Suppressor macrophage treated with lipopolysaccharide for 1 hour (primary cell): ENCODE results near the gene TMCO4.
"Not testable (repeated sequence)": the region's sequence is repeated elsewhere in the genome, so short reads cannot be mapped to it uniquely, and the experiment has no call there.

Experiments
- DNase-seq, 3 donors: peaks; one replicate each; pipeline ENCODE4 v3.0.0-alpha.2; 2020 to 2022

TMCO4 gene

DNA sequence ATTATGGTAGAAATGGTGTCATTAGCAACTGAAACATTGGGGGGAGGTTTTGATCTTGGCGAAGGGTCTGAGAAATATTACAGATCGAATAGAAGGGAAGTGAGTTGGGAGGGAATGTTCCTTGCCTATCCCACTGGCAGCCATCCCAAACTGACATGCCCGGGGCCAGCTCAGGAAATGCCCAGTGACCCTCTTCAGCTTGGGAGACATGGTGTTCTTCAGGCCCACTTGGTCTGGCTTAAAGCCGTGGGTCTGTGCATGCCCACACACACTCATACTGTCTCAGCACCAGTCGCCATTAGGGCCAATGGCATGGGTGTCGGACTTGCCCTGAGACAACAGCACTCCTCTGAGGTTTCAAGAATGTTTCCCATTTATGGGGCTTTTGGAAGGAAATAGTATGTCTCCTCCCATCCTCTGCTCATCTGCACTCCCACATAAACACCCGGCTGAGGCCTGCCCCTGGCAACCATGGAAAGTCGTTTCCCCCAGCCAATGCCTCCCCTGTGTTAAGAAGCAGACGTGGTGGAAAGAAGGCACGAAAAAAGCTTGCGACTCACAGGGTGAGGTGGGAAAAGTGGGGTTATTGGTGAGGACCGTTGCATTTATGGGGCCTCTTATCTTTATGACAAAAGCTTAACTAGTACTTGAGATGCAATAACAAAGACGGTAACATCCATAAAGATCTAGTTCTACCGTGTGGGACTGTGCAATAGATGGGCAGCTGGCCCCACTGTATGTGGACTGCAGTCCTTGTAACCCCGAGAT is 13.3 kb upstream of the TMCO4 start:
- no peak for DNase-seq

- peak; percentile 58 to 80 (median 72) for DNase-seq
Measured at GRCh38 chr1:19811206-19811851, 11.6 kb upstream of the TMCO4 start.

DNA sequence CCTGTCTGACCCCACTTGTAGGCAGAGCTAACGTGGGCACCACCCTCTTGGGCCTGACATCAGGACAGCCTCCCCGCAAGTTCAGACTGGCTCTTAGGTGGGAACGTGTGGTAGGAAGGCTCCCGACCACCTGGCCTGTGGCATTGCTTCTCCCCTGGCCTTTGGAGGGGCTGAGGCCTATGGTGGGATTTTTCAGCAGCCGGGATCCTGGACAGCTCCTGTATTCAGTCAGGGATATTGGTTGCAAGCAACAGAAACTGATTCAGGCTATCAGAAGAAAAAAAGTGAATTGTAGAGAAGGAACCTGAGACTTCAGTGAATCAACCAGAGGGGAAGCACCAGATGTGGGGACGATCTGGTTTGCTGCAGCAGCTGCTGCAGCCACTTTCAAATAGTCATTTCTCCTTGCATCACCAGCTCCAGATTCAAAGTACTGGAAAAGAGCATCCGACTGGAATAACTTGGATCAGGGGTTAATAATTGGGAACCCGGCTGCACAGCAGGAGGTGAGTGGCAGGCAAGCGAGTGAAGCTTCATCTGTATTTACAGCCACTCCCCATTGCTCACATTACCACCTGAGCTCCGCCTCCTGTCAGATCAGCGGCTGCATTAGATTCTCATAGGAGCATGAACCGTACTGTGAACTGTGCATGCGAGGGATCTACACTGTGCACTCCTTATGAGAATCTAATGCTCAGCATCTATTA is 9.5 kb upstream of the TMCO4 start:
- DNase-seq: no peak

DNA sequence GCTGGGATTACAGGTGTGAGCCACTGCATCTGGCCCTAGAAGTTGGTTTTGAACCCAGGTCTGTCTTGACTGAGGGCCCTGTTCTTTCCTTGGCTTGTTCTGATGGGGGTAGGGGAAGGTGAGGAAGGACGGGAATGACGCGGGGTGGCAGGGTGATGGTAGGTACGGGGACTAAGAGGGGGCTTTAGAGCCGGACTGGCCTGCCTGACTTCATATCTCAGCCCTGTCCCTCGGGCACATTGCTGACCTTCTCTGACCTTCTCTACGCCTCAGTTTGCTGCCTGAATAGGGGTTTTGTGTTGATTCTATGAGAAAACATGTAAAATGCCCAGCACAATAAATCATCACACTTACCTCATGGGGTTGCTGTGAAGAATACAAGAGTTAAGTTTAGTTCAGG is 8.6 kb upstream of the TMCO4 start:
- DNase-seq: no peak

GRCh38 chr1:19804831-19805251 is 5.1 kb upstream of the TMCO4 start:
- DNase-seq: no peak

DNA sequence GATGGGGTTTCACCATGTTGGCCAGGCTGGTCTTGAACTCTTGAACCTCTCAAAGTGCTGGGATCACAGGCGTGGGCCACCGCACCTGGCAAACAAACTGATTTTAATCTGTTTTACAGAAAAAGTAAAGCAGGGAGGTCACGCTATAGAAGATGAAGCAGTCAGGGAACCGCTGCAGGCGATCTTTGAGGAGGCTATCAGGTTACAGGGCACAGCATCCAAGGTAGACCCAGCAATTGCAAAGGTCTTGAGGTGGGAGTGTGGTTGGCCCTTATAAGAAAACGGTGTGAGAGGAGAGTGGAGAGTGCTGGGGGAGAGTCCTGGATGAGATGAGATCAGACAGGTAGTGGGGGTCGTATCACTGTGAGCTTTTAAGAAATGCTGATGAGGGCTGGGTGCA is 2.6 kb upstream of the TMCO4 start:
- no peak for DNase-seq

DNA sequence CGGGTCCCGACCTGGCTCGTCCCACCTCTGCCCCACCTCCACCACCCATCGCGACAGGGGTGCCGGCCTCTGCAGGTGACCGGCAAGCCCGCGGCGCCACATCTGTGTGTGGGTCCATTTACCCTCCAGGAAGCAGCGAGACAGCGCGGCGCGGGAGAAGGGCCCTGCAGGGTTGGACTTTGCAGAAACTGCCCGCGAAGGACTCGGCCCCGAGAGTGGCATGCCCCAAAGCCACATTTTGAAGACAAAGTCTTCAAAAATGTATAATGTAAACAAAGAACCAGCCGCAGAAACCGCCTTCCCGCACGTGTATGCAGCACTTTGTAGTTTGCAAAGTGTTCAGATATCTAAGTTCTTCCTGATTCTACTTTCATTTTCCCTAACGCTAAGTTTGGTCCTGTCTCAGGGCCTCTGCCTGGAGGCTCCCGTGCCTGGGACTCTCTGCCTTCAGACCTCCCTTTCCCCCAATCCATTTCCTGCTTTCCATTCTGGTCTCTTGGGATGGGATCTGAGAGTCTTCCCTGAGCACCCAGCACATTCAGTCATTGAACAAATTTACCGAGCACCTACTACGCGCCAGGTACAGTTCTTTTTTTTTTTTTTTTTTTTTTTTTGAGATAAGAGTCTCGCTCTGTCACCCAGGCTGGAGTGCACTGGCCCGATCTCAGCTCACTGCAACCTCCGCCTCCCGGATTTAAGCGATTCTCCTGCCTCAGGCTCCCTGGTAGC is 524 bp upstream of the TMCO4 start:
- peak; percentile 52 to 55 (median 54) for DNase-seq

DNA sequence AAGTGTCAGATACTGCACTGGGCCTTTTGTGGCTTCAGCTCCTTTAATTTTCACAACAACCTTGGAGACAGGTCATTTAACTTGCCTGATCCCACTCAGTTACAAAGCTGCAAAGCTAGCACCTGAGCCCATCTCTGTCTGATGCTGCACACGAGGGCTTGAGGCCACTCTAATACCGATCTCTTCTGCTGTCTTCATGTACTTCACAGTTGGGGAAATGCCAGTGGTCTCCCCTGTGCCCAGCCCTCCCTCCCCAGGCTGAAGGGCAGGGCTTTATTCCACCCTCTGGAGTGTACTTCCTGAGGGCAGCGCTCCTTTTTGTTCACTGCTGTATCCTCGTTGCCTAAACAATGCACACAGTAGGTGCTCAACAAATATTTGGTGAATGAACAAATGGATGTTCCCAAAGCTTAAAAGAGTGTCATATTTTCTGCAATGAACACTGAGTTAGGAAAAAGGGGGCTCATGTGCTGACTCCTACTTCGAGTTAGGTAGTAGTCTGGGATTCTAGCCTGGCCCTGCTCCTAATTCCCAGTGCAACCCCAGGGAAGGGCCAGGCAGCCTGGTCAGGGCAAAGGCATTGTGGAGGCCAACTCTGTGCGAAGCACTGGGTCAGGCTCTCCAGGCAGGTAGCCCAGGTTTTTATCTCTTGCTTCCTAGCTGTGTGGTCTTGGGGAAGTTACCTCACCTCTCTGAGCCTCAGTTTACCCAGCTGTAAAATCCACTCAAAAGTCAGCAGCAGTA is 1.1 kb downstream of the TMCO4 start:
- no peak for DNase-seq

GRCh38 chr1:19797827-19798226 is 1.9 kb downstream of the TMCO4 start:
- DNase-seq: no peak

- DNase-seq: peak in 1 of 3 donors; percentile 5
Measured at GRCh38 chr1:19794583-19794982, 5.1 kb downstream of the TMCO4 start.

DNA sequence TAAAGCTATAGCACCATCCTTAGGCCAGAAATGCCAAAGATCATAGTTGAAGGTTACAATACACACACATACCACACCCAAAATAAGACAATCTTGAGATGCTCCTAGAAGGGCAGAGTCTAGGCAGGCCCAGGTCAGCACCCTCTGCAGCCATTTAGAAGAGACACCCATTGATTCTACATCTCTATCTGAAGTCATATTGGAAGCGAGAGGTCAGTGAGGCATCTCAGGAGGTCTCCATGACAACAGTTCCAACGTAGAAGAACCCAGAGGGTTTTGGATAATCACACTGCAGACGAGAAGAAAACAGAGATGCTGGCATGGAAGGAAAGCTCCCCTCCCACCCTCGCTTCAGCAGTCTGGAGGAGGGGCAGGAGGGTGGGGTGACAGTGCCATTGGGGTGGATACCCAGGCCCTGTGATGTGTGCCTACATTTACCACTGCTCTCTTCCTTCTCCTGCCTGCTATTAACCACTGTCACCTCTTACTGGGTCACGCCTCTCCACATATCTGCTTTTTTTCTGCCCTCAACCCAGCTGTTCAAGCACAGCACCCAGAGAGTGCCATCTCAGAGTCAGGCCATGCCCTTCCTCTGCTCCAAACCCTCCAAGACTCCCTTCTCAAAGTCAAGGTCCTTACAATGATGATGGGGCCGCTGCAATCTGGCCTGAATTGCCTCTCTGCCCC is 6.2 kb downstream of the TMCO4 start:
- DNase-seq: no peak

DNA sequence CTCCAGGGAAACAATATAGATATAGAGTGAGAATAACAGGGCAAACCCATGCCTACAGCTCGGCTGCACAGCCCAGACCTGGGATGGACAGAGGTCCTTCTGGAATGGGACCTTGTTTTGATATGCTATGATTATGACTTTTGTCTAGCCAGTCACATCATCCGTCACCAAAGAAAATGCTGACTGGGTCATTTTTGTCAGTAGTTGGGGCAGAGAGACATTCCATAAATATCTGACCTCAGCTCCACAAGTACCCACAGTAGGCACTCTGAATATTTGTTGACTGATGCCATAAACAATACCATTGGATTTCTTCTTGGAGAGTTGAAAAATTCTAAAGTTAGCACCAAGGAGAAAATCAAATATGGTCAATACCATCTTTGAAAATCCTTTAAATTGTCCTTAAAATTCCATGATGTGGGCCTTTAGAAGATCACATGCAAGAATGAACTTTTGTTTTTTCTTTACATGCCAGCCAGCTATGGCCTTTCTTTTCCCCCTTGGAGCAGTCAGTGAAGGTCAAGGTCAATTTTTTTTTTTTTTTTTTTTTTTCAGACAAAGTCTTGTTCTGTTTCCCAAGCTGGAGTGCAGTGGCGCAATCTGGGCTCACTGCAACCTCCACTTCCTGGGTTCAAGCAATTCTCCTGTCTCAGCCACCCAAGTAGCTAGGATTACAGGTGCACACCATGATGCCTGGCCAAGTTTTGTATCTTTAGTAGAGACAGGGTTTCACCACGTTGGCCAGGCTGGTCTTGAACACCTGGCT is 7.3 kb downstream of the TMCO4 start:
- no peak for DNase-seq

- DNase-seq: not testable (repeated sequence)
Measured at GRCh38 chr1:19790061-19790975, 9.4 kb downstream of the TMCO4 start.

- DNase-seq: no peak
Measured at GRCh38 chr1:19786988-19787423, 12.7 kb downstream of the TMCO4 start.

DNA sequence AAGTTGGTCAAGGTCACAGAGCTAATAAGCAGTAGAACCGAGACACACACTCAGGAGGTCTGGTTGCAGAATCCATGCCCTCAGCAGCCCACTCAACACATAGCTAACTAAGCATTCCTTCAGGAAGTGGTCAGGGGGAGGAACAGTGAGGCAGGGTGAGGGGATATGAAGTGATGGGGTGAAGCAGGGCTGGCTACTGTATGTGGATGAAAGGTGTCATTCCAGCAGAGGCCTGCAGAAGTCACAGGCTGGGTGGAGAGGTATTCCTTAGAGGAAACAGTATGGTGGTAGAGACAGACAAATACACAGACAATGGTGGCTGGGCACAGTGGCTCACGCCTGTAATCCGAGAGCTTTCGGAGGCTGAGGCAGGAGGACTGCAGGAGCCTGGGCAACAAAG is 14.1 kb downstream of the TMCO4 start:
- no peak for DNase-seq

DNA sequence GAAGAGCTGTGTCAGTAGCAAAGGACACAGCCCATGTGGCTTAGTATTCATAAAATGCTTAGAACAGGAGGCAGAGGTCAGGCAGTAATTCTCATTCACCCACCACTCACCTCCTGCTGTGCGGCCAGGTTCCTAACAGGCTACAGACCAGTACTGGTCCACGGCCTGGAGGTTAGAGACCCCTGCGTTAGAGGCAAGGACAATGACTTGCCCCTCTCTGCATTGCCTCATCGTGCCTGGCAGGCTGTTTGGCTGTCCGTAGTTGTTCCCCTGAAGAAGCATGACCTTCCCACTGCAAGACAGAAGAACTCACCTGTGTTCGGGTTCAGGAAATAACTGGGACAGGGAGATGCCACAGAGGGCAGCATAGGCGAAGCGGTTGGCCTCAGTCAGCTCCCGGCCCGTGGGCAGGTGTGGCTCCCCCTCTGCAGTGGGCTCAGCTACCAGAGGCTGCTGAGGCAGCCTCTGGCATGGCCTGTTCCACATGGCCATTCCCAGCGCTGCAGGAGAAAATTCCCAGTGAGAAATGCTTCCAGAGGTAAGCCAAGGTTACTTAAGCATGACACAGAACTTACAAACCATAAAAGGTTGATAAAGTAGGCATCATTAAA is 19.3 kb downstream of the TMCO4 start:
- DNase-seq: no peak

- no peak for DNase-seq
Measured at GRCh38 chr1:19776933-19777332, 22.8 kb downstream of the TMCO4 start.

DNA sequence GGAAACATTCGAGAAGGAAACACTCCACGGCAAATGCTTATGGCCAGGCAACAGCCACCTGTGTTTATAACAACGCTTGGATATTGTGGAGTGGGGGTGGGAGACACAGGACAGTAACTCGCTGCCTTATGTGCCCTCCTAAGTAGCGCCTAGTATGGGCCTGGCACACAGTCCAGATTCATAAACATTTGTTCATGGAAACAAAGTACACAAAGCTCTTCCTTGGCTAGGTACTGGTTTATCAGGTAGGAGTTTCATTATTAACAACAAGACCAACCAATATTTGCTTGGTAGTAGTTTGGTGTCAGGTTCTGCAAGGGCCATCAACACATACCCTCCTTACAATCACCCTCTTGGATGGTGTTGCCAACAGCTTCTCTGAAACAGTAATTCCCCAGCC is 23.4 kb downstream of the TMCO4 start:
- no peak for DNase-seq

DNA sequence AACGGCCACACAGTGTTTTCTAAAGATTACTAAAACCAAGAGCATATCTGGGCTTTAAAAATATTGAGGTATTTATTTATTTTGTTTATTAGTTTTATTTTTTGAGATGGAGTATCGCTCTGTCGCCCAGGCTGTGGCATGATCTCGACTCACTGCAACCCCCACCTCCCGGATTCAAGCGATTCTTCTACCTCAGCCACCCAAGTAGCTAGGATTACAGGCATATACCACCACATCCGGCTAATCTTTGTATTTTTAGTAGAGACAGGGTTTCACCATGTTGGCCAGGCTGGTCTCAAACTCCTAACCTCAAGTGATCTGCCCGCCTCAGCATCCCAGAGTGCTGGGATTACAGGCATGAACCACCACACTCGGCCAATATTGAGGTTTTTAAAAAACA is 23.9 kb downstream of the TMCO4 start:
- DNase-seq: no peak
